Gastrocnemius medialis (tissue), 4 donors: ENCODE data around the gene ARHGEF4.

ENCODE experiments used
- CTCF ChIP-seq, 5 experiments: fragments of 450-650 bp in 3 of 5; fragments of 200-600 bp in 2 of 5; sonication (generic) in 2 of 5; IDR thresholded peaks in 4 of 5; conservative IDR thresholded peaks in 1 of 5; 1 replicate in 4 of 5; 2 replicates in 1 of 5; pipeline ENCODE4 v1.5.1; 2016 to 2019; ENCODE audit warnings: antibody characterized with exemption in 5 of 5, mild to moderate bottlenecking in 3 of 5, moderate library complexity in 3 of 5
- POLR2A ChIP-seq, 2 donors: fragments of 450-650 bp; IDR thresholded peaks; one replicate each; pipeline ENCODE4 v1.6.1; 2017; ENCODE audit warnings: antibody characterized with exemption in 2 of 2, mild to moderate bottlenecking in 2 of 2, moderate library complexity in 2 of 2

GRCh38 chr2:131014141-131014540, 177.4 kb downstream of the ARHGEF4 start:
- no peak for TF ChIP-seq POLR2A (IDR thresholded peaks at IDR 0.05)
- no peak for TF ChIP-seq CTCF (IDR thresholded peaks at IDR 0.05 in 4 of 5, conservative IDR thresholded peaks at IDR 0.05 in 1 of 5)
